Measurements from ENCODE around the gene OLFML3. TPM values are rescaled to one million over a fixed set of nuclear protein-coding genes. Genes with fewer than 3 reads are reported as not detected.
"Not testable (repeated sequence)": the region's sequence is repeated elsewhere in the genome, so short reads cannot be mapped to it uniquely, and the experiment has no call there.

OLFML3 gene
- total RNA-seq, 1 donor from 2014 or later, result 1.6 TPM

DNA sequence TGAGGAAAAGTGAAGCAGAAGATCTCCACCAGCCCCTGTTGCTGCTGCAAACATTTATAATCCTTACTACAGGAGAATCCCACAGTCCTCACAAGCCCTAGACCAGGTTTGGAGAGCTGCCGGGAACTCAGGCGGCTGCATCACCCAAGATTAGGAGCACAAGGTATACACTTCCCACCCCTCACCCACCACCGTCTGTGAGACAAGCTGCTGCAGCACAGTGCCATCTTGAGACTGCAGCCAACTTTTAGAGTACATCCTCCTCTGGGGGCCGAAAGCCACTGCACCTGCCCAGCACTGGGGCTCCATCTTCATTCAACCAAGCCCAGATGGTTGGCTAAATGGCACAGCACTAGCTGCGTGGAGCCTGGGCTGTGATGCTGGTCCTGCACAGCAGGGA lies 13.8 kb downstream of the OLFML3 start:
- no peak for ATAC-seq

DNA sequence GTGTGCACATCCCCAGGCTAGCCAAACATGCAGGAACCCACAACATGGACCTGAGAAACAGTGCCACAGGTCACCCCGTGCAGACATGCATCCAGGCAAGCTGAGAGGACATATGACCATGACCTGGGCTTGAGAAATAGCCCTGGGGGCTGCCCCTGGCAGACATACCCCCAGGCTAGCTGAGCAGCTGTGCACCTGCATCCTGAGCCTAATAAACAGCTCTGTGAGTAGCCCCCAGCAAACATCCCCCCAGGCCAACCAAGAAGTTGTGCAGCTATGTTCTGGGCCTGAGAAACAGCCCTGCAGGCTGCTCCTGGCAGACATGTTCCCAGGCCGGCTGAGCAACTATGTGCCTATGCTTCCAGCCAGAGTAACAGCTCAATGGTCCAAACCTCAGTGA lies 14.5 kb downstream of the OLFML3 start:
- ATAC-seq, result no peak

DNA sequence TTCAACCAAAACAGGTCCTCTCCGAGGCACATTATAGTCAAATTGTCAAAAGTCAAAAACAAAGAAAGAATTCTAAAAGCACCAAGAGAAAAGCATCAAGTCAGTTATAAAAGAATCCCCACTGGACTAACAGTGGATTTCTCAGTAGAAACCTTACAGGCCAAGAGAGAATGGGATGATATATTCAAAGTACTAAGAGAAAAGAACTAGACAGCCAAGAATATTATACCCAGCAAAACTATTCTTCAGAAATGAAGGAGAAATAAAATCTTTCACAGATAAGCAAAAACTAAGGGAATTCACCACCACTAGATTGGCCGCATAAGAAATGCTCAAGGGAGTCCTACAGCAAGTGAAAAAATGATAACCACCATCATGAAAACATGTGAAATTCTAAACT lies 16.1 kb downstream of the OLFML3 start:
- no peak for ATAC-seq

DNA sequence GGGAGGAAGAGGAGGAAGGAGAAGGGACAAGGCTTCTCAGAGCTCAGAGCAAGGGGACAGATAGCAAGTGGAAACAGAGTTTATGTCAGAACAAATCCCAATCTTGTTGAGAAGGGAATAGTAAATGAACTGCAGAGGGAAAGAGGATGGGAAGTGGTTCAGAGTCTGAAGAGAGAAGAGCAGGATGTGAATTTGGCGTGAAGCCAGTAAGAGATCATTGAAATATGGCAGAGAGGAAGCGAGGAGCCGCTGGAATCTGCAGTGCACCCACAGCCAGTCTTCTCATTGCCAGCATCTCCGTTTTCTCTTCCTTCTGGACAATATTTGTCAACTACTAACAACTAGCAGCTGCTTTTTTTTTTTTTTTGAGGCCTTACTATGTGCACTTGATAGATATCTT lies 19.1 kb downstream of the OLFML3 start:
- ATAC-seq, result no peak

GRCh38 chr1:113999233-113999632 lies 20.0 kb downstream of the OLFML3 start:
- no peak for ATAC-seq

- no peak for ATAC-seq
These were observed 20.5 kb downstream of the OLFML3 start for GRCh38 chr1:113999799-114000198.

- no peak for ATAC-seq
These were observed 21.1 kb downstream of the OLFML3 start for GRCh38 chr1:114000406-114000805.

DNA sequence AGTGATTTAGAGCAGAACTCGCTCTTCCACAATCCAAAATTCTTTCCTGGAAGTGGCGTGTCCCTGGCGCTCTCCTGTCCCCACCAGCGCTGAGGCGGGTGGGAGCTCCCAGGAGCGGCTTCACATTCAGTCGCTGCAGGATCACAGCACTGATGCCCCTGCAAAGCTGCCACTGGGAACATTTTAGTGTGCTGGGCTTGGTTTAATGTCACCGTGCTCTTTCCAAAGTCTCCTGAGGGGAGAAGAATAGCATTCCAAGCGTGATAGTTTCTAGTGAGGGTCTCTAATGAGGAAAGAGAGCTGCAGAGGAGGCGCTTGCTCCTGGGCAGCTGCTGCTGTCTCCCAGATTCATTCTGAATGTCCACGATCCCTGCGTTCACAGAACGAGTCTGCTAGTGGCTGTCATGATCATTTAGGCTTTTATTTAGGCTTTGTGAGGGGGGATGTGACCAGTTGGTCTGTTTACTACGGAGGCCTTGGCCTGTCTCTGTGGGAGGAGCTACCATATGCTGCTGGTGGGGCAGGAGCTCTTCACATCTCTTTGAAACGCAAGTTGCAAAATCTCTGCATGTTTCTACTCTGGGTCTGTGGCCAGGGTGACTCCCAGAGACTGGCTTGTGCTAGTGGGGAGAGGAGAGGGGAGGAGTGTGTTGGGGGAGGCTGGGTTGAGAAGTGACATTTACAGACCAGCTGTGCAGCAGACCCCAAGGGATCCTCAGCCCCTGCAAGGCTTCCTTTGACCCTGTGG lies 23.4 kb downstream of the OLFML3 start:
- no peak for ATAC-seq

- no peak for ATAC-seq
These were observed 24.2 kb downstream of the OLFML3 start for GRCh38 chr1:114003431-114003830.

- ATAC-seq, result not testable (repeated sequence)
These were observed 27.6 kb downstream of the OLFML3 start for GRCh38 chr1:114006825-114007224.

- no peak for ATAC-seq
These were observed 29.2 kb downstream of the OLFML3 start for GRCh38 chr1:114008480-114008941.

DNA sequence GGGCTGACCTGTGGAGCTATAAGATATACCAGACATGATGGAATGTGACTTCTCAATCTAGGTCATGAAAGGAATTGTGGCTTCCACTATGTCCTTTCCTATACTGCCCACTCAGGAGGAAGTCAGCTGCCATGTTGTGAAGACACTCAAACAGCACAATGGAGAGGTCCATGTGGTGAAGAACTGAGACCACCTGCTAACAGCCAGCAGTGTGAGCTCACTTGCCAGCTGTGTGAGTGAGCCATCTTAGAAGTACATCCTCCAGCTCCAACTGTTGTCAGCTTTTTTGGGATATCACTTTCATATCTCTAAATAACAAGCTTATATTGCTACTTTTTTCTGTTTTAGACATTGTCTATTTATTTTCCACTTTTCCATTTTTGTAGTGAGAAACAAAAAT lies 29.7 kb downstream of the OLFML3 start:
- ATAC-seq, result no peak

- ATAC-seq, result no peak
These were observed 30.1 kb downstream of the OLFML3 start for GRCh38 chr1:114009393-114009792.

DNA sequence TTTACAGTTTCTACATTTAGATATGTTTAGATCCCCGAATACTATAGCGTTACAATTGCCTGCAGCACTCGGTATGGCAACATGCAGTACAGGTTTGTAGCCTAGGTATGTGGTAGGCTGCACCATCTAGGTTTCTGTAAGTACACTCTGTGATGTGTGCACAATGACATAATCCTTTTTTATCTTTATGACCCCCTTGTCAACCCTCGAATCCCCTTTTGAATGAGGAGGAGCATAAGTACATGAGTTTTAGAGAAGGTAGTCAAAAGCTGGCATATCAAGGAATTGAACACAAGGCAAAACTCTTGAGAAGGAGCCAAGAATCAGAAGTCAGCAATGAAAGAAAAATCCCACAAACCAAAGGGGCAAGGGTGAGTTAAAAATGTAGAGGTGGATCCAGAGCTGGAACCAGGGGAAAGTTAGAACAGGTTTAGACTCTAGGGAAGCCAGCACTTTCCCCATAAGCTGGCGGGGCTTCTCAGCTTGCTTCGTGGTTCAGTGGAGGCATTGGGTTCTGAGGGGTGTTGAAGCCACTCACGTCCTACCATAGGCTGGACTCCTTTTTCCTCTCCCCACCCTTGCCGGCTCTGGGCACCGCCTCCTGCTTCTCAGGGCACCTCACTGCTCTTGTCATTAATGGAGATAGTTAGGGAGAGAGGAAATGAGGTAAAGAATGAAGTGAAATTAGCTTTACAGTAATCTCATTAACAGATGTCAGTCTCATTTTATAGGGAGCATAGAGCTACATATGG lies 31.3 kb downstream of the OLFML3 start:
- ATAC-seq, result no peak

DNA sequence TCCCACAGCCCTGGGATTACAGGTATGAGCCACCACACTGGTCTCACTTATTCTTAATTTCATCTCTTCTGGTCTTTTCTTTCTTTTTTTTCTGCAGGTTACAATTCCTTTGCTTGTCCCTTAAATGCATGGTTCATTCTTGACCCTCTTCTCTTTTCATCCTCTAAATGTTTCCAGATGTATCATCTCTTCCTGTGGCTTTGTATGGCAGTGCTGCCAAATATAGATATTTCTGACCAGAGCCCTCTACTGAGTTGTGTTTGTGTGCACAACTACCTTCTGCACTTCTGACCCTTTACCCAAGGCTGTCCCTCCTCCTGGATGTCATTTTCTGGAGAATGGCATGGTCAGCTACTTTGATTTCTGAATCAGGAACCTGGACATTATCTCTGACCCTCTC lies 32.5 kb downstream of the OLFML3 start:
- ATAC-seq, result no peak

DNA sequence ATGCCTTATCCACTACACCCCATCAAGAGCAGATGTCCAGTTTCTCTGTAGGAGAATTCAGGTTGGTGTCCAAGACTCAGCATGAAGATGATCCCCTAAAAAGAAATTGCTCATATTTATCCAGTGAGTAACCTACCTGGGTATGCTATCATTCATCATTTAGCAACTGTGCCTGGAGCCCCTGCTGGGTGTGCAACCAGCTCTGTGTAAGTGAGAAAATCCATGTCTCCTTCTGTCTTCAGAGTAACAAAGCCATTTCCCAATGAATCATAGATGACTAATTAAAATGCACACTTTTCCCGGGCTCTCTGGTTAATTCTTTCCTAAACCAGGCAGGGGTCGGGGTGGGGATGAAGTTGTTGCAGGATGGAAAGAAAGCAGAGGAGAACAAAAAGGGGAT lies 35.8 kb downstream of the OLFML3 start:
- ATAC-seq, result no peak

- ATAC-seq, result not testable (repeated sequence)
These were observed 40.5 kb downstream of the OLFML3 start for GRCh38 chr1:114019724-114020123.

DNA sequence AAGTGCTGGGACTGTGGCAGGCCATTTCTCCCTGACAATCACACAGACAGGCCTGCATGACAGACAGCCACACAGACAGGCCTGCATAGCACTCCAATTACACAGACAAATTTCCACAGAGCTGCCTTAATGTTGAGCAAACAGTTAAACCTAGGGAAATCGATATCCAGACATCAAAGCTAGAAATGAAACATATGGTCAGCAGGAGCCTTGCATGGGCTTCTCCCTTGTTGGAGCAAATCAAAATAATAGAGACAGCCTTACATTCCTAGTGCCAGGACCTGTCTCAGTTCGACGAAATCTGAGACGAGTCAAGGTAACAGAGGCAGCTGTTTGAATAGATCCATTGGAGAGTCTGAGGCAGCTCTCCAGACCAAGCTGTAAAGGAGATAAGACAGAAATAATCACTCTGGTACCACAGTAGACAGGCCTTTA lies 42.4 kb downstream of the OLFML3 start:
- ATAC-seq, result no peak

DNA sequence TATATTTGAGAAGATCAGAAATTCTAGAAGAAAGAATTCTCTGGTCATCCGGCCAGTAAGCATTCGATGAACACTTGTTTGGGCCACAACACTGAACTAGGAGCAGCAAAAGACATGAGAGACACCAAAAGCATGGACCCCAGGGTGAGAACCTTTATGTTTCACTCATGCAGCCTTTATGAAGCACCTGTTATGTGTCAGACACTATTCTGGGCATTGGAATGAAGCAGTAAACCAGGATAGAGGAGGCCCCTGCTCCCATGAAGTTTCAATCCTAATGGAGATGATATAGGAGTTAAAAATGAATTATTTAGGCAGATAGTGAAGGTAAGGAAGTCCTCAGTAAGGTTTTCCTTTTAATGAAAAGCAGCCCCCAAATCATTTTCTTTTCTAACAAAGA lies 43.6 kb downstream of the OLFML3 start:
- no peak for ATAC-seq

- no peak for ATAC-seq
These were observed 44.1 kb downstream of the OLFML3 start for GRCh38 chr1:114023377-114023776.

DNA sequence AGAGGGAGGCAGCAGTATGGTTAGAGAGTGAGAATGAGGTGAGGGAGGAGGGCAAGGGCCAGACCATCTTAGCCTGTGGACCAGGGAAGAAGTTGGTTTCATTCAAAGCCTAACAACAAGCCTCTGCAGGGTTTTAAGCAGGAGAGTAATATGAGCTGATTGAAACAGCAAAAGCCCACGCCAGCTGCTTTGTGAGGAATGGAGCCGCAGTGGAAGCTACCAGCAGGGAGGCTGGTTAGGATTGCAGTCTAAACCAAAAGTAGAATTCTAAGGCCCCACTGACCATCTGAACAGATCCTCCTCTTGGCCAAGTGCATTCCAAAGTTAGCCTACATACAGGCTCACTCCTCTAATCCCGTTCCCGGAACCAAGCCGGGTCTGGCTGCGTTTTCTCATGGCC lies 44.8 kb downstream of the OLFML3 start:
- no peak for ATAC-seq

- ATAC-seq, result no peak
These were observed 46.5 kb downstream of the OLFML3 start for GRCh38 chr1:114025609-114026401.

GRCh38 chr1:114026797-114027196 lies 47.5 kb downstream of the OLFML3 start:
- ATAC-seq, result no peak
